GM18951 (cell line): ENCODE results near the gene PRKACG.

ENCODE experiments used
- POLR2A ChIP-seq: IDR thresholded peaks from 4 replicates; pipeline ENCODE4 v1.6.1; 2011; ENCODE audit warnings: mild to moderate bottlenecking; ENCODE audit not compliant: insufficient read length, insufficient read depth; ENCODE audit errors: extremely low read depth
- in situ Hi-C: fragments of 300-500 bp; cut with MboI; formaldehyde crosslinking; loops from one replicate; pipeline ENCODE4 v1.12.0; 2022; ENCODE audit warnings: low sequenced_read_pairs, mixed read lengths, inconsistent platforms; ENCODE audit not compliant: unreplicated experiment

PRKACG gene

DNA sequence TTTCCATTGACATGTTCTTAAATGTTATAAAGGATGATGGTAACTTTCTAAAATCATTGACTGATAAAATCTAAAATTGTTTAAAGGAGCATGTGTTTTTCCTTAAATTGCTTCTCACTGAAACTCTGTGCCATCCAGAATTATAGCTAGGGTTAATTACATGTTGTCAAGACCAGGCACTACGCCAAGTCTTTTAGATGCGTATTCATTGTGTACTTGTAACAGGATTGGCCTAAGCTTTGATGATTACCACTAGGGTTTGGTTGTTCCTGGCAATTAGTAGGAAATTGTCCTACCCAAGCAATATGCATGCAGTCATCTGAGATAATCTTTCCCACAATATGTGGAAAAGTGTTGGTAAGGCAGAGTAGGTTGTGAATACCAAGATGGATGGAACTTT, 43.8 kb downstream of the PRKACG start:
- in situ Hi-C loops: no loop called here
- TF ChIP-seq POLR2A: no peak

DNA sequence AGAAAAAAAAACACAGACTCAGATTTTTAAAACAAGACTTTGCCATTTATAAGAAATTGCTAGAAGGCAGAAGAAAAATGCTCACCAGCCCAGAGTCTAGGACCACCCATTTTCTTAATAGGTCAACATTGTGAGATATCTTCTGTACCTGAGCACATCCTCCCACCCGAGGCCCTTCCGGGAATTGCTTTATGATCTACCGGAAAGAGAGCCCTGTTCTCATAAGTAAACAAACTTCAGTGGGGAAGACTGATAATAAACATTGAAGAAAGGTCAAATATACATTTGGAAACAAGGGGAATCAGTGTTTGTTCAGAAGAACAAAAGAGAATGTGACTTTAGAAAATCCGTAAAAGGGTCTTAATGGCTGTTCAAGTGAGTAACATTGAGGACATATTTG, 44.4 kb downstream of the PRKACG start:
- in situ Hi-C loops: no loop called here
- no peak for TF ChIP-seq POLR2A

DNA sequence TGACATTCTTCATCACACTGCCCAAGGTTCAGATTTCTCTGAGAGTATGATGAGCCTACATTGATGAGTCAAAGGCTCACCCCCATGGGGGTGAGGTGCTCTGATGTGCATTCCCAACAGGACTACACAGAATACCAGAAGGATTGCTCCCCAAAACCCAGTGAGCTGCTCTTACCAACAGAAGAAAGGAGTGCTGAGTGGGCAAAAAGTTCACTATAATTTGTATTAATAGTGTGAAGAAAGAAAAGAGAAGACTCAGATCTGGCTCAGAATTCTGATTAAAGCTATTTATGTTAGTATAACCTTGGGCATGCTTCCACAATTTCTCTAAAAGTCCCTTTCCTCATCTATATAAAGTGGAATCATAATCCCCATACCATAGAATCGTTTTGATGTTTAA, 46.1 kb downstream of the PRKACG start:
- TF ChIP-seq POLR2A: no peak
- in situ Hi-C loops: no loop called here

DNA sequence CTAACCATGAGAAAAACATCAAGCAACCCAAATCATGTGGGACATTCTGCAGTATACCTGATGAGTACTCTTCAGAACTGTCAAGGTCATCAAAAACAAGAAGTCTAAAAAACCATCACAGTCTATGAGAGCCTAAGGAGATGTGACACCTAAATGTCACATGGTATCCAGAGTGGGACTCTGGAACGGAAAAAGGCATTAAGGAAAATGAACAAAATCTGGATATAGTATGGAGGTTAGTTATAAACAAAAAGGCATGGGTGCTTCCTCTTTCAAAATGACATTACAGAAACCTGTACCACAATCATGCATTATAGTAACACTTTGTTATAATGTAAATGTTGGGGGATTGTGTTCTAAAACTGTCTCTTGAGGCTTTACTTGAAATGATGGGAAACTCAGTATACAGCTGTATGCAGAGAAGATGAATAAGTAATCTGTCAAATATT, 47.4 kb downstream of the PRKACG start:
- in situ Hi-C loops: no loop called here
- TF ChIP-seq POLR2A: no peak

DNA sequence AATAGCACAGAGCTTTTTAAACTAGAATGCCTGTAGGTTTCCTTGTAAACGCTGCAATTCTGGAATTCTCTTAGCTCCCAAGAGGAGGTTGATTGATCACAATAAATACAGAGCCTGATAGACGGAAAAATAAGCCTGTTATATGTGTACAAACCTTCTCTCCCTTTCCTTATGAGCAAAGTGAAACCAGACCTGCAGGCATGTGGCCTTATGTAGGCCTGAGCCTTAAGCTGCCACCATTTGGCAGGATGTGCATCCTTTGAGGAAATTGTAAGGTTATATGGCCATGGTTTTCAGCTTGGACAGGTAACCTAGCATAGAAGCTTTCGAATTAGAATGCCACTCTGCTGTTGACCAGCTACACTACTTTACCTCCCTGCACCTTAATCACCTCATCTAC, 49.1 kb downstream of the PRKACG start:
- TF ChIP-seq POLR2A: no peak
- in situ Hi-C loops: no loop called here

DNA sequence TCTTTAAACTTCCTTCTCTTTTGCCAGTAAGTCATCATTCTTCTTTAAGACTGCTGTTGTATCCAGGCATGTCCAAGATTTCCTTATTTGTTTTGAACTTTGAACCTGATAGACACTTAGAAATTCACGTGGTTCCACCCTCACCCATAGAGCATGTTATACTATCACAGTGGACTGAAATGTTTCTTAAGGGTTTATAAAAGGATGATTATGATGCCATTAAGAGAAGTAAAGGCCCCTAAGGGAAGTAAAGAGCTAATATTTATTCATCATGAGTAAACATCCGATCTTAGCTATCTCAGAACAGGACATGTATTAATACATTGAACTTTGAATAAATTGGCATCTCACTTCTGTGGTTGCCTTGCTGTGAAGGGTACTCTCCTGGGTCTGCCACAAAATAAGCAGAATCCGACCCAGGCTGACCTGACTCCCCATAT, 49.8 kb downstream of the PRKACG start:
- TF ChIP-seq POLR2A: no peak
- in situ Hi-C loops: no loop called here

DNA sequence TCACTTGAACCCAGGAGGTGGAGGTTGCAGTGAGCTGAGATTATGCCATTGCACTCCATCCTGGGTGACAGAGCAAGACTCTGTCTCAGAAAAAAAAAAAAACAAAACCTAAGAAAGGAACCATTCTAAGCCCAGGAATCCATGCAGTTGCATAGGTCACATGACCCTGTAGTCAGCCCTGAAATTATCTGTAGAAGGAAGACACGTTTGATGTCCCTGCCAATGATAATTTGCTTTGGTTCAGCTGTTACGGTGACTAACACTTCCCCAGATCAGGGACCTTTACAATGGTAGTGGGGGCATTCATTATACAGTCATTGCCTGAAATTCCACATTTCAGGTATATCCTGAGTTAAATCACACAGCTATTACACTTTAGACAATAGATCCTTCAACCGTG, 50.5 kb downstream of the PRKACG start:
- TF ChIP-seq POLR2A: no peak
- in situ Hi-C loops: no loop called here
